ENCODE results near the gene TP53I13. TPM values are rescaled to one million over a fixed set of nuclear protein-coding genes. Genes with fewer than 3 reads are reported as not detected.

TP53I13 gene
- total RNA-seq, 4 donors from 2014 or later = 119 to 188 (median 152) TPM

GRCh38 chr17:29571883-29572681 lies 3.6 kb downstream of the TP53I13 start:
- TF ChIP-seq POLR2A (IDR thresholded peaks at IDR 0.05) (no peak), CTCF (IDR thresholded peaks at IDR 0.05) (no peak), EP300 (IDR thresholded peaks at IDR 0.05) (no peak)
- Histone ChIP-seq H3K9me3 (no peaks in the 10 kb centered on the region), H3K36me3 (peaks cover 0 to 39% (median 12%) of the 10 kb centered on the region in 3 donors), H3K27me3 (no peaks in the 10 kb centered on the region), H3K27ac (peak overlapping the region in 3 of 4 donors; percentile 18 to 90 (median 69)), H3K4me3 (peak overlapping the region in 3 of 4 donors; percentile 1 to 44 (median 33)), H3K4me1 (peaks cover 0 to 61% (median 24%) of the 10 kb centered on the region in 4 donors)
- WGBS, 2 donors = 38 to 42% methylated on average over 19 to 20 of the region's 30 CpGs
- DNase-seq (ENCODE audit: low spot score in 2 of 2) = peak in 1 of 2 donors; percentile 12

- Histone ChIP-seq H3K27ac (peak overlapping the region in 3 of 4 donors; percentile 18 to 90 (median 69)), H3K4me3 (peak overlapping the region in 3 of 4 donors; percentile 1 to 44 (median 33)), H3K9me3 (no peaks in the 10 kb centered on the region), H3K27me3 (no peaks in the 10 kb centered on the region), H3K4me1 (peaks cover 0 to 69% (median 27%) of the 10 kb centered on the region in 4 donors), H3K36me3 (peaks cover 0 to 47% (median 15%) of the 10 kb centered on the region in 3 donors)
- DNase-seq (ENCODE audit: low spot score in 2 of 2) = peak; percentile 41 to 44
- WGBS, 2 donors = 38 to 47% methylated on average over 15 to 16 of the region's 62 CpGs
- peak; percentile 75 to 88 (median 85) for TF ChIP-seq CTCF (IDR thresholded peaks at IDR 0.05)
- no peak for TF ChIP-seq POLR2A (IDR thresholded peaks at IDR 0.05)
Observed at GRCh38 chr17:29572691-29573557, 4.4 kb downstream of the TP53I13 start.

- H3K9me3 ChIP-seq = no peaks in the 10 kb centered on the region
- H3K27ac ChIP-seq = peak overlapping the region in 3 of 4 donors; percentile 18 to 90 (median 69)
- peak in 1 of 2 donors; percentile 3 for DNase-seq (ENCODE audit: low spot score in 2 of 2)
- no peaks in the 10 kb centered on the region for H3K27me3 ChIP-seq
- H3K4me3 ChIP-seq = no peak overlapping the region
- H3K36me3 ChIP-seq = peaks cover 0 to 53% (median 21%) of the 10 kb centered on the region in 3 donors
- peaks cover 0 to 75% (median 29%) of the 10 kb centered on the region in 4 donors for H3K4me1 ChIP-seq
- 64 to 77% methylated on average over 2 to 6 of the region's 6 CpGs for WGBS, 2 donors
- TF ChIP-seq CTCF (IDR thresholded peaks at IDR 0.05) (no peak), POLR2A (IDR thresholded peaks at IDR 0.05) (no peak), EP300 (IDR thresholded peaks at IDR 0.05) (no peak)
Observed at GRCh38 chr17:29573558-29573869, 5.0 kb downstream of the TP53I13 start.

- Histone ChIP-seq H3K27ac (peak overlapping the region in 3 of 4 donors; percentile 18 to 90 (median 69)), H3K36me3 (peaks cover 0 to 59% (median 21%) of the 10 kb centered on the region in 3 donors), H3K27me3 (no peaks in the 10 kb centered on the region), H3K9me3 (no peaks in the 10 kb centered on the region), H3K4me1 (peaks cover 0 to 78% (median 28%) of the 10 kb centered on the region in 4 donors), H3K4me3 (no peak overlapping the region)
- DNase-seq (ENCODE audit: low spot score in 2 of 2) = peak in 1 of 2 donors; percentile 10
- TF ChIP-seq CTCF (IDR thresholded peaks at IDR 0.05) (no peak), EP300 (IDR thresholded peaks at IDR 0.05) (no peak), POLR2A (IDR thresholded peaks at IDR 0.05) (no peak)
- 69 to 70% methylated on average over 12 to 13 of the region's 14 CpGs for WGBS, 2 donors
Observed at GRCh38 chr17:29573871-29574731, 5.6 kb downstream of the TP53I13 start.

All from tibial nerve (tissue), 4 donors.